Common myeloid progenitor, CD34-positive (primary cell): Measurements from ENCODE around the gene TMEM253.

ENCODE experiments used
- CTCF ChIA-PET: fragments of 350-600 bp; sonication (Branson Sonifier 250); formaldehyde crosslinking; loops from one replicate; lab custom pipeline; 2021; ENCODE audit warnings: antibody characterized with exemption; lab: Charles Lee
- POLR2A ChIA-PET: fragments of 350-600 bp; sonication (Branson Sonifier 250); formaldehyde crosslinking; loops from one replicate; lab custom pipeline; 2021; ENCODE audit warnings: antibody characterized with exemption; lab: Charles Lee
- DNase-seq, 3 donors: peaks; one replicate each; pipeline versions ENCODE4 v3.0.0 to v3.0.0-alpha.2; 2013
- H3K27ac ChIP-seq, 2 experiments: 1 replicate in 1 of 2; 2 replicates in 1 of 2; pipeline ENCODE4 v1.7.0; 2013; ENCODE audit warnings: inconsistent platforms in 2 of 2, low read length in 2 of 2, mild to moderate bottlenecking in 2 of 2, low read depth in 1 of 2, moderate library complexity in 1 of 2; ENCODE audit not compliant: severe bottlenecking in 2 of 2, insufficient read depth in 1 of 2, poor library complexity in 1 of 2
- H3K27me3 ChIP-seq, 5 experiments: replicated peaks in 2 of 5; 1 replicate in 3 of 5; 2 replicates in 2 of 5; pipeline versions ENCODE4 v1.6.1 to v1.7.0; 2013; ENCODE audit warnings: low read length in 4 of 5, mild to moderate bottlenecking in 2 of 5, moderate library complexity in 2 of 5, inconsistent platforms in 1 of 5; ENCODE audit not compliant: insufficient read depth in 5 of 5, control insufficient read depth in 4 of 5
- H3K36me3 ChIP-seq, 4 experiments: 1 replicate in 2 of 4; 2 replicates in 2 of 4; pipeline versions ENCODE4 v1.6.1 to v1.7.0; 2013; ENCODE audit warnings: low read length in 3 of 4, control low read depth in 1 of 4, mild to moderate bottlenecking in 1 of 4; ENCODE audit not compliant: control insufficient read depth in 4 of 4, insufficient read depth in 4 of 4
- H3K4me1 ChIP-seq, 4 experiments: 1 replicate in 3 of 4; 2 replicates in 1 of 4; pipeline versions ENCODE4 v1.6.1 to v1.7.1; 2013; ENCODE audit warnings: low read length in 3 of 4, mild to moderate bottlenecking in 3 of 4, control low read depth in 1 of 4, inconsistent platforms in 1 of 4, moderate library complexity in 1 of 4; ENCODE audit not compliant: control insufficient read depth in 4 of 4, insufficient read depth in 4 of 4; ENCODE audit errors: control extremely low read depth in 1 of 4
- H3K4me3 ChIP-seq, 7 experiments: 1 replicate in 4 of 7; 2 replicates in 3 of 7; pipeline versions ENCODE4 v1.5.1 to v1.7.0; 2013; ENCODE audit warnings: mild to moderate bottlenecking in 7 of 7, low read length in 6 of 7, moderate library complexity in 6 of 7, inconsistent platforms in 2 of 7, low read depth in 2 of 7, control low read depth in 1 of 7; ENCODE audit not compliant: insufficient read depth in 4 of 7, control insufficient read depth in 1 of 7; ENCODE audit errors: extremely low read depth in 1 of 7
- H3K9me3 ChIP-seq, 5 experiments: 1 replicate in 4 of 5; 2 replicates in 1 of 5; pipeline versions ENCODE4 v1.6.1 to v1.7.1; 2013; ENCODE audit warnings: low read length in 4 of 5, mild to moderate bottlenecking in 2 of 5, inconsistent platforms in 1 of 5, low read depth in 1 of 5, moderate library complexity in 1 of 5; ENCODE audit not compliant: control insufficient read depth in 4 of 5, insufficient read depth in 2 of 5; ENCODE audit errors: control extremely low read depth in 1 of 5
- WGBS: methylation state at CpG from one replicate; pipeline ENCODE4 v1.1.5; 2013; ENCODE audit not compliant: insufficient coverage; 5-methylcytosine and 5-hydroxymethylcytosine counted together

Gene TMEM253

DNA sequence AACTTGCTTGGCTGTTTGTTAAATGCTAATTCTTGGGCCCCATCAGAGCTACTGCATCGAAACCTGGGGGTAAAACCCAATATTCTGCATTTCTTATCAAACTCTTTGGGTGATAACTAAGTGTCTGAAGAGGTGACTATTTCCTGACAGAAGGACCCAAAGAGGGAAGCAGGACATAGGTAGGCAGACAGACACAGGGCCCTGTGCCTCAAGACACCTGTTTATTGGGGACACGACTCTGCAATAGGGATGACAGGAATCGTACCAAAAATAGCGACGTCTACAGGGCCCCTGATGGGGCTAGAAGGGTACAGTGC, 11.0 kb upstream of the TMEM253 start:
- Histone ChIP-seq H3K4me3 (no peak overlapping the region), H3K27ac (no peak overlapping the region), H3K4me1 (peaks cover 0 to 18% (median 13%) of the 10 kb centered on the region in 4 experiments), H3K36me3 (peaks cover under 1 to 54% (median 26%) of the 10 kb centered on the region in 4 experiments), H3K27me3 (no peaks in the 10 kb centered on the region), H3K9me3 (no peaks in the 10 kb centered on the region)
- 95% methylated on average over 5 of the region's 5 CpGs for WGBS
- DNase-seq: no peak
- POLR2A ChIA-PET: interaction anchor here (2.1 kb wide), 1 partner anchor 15 kb away, joined by 5 read pairs; no protein-coding TSS in a partner anchor
- CTCF ChIA-PET: interaction anchor here (0.8 to 9.9 kb wide), 13 partner anchors 12 to 74 kb away, joined by 3 to 124 read pairs (median 7); partner anchors contain the start of genes ARHGEF40 and TMEM253

GRCh38 chr14:21090194-21090939, 10.5 kb upstream of the TMEM253 start:
- no peaks in the 10 kb centered on the region for H3K9me3 ChIP-seq
- WGBS: 96% methylated on average over 35 of the region's 45 CpGs
- H3K36me3 ChIP-seq: peaks cover 0 to 50% (median 22%) of the 10 kb centered on the region in 4 experiments
- no peak overlapping the region for H3K4me3 ChIP-seq
- H3K4me1 ChIP-seq: peaks cover 0 to 18% (median 13%) of the 10 kb centered on the region in 4 experiments
- POLR2A ChIA-PET: interaction anchor here (2.1 kb wide), 1 partner anchor 14 kb away, joined by 5 read pairs; no protein-coding TSS in a partner anchor
- CTCF ChIA-PET: interaction anchor here (0.8 to 9.9 kb wide), 12 partner anchors 12 to 74 kb away, joined by 3 to 124 read pairs (median 10); partner anchors contain the start of genes ARHGEF40 and TMEM253
- no peaks in the 10 kb centered on the region for H3K27me3 ChIP-seq
- H3K27ac ChIP-seq: no peak overlapping the region
- peak in 2 of 3 donors; percentile 64 to 70 for DNase-seq

GRCh38 chr14:21090940-21091663, 9.8 kb upstream of the TMEM253 start:
- ChIA-PET CTCF (interaction anchor here (1.2 to 9.9 kb wide), 20 partner anchors 10 to 83 kb away, joined by 3 to 204 read pairs (median 15); partner anchors contain the start of genes ARHGEF40 and TMEM253), POLR2A (no interaction called here)
- Histone ChIP-seq H3K27ac (no peak overlapping the region), H3K36me3 (peaks cover 0 to 45% (median 18%) of the 10 kb centered on the region in 4 experiments), H3K4me3 (no peak overlapping the region), H3K4me1 (peaks cover 0 to 18% (median 13%) of the 10 kb centered on the region in 4 experiments), H3K9me3 (no peaks in the 10 kb centered on the region), H3K27me3 (no peaks in the 10 kb centered on the region)
- no peak for DNase-seq
- WGBS: 98% methylated on average over 39 of the region's 45 CpGs

DNA sequence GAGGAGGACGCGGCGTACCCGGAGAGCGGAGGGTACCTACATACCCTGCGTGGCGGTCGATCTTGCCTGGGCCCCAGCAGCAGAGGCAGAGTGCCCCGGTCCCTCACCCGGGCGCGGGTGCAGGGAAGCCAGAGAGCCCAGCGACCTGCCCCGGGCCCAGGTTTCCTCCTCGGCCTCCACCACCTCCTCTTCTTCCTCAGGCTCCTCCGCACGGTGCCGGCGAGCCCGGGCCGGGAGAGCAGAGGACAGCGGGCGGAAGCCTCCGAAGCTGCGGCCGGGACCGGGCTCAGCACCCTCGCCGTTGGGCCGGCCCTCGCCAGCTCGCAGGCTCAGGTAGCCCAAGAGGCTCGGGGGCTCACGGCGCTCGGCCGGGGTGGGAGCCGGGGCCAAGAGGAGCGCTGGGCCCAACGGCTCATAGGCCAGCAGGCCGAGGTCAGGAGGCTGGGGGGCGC, 9.0 kb upstream of the TMEM253 start:
- H3K27me3 ChIP-seq: no peaks in the 10 kb centered on the region
- H3K27ac ChIP-seq: no peak overlapping the region
- 97% methylated on average over 32 of the region's 42 CpGs for WGBS
- no peaks in the 10 kb centered on the region for H3K9me3 ChIP-seq
- DNase-seq: no peak
- H3K4me1 ChIP-seq: peaks cover 0 to 23% (median 12%) of the 10 kb centered on the region in 4 experiments
- ChIA-PET POLR2A (interaction anchor here (0.8 kb wide), 1 partner anchor 21 kb away, joined by 5 read pairs; no protein-coding TSS in a partner anchor), CTCF (interaction anchor here (0.7 to 7.4 kb wide), 20 partner anchors 7 to 84 kb away, joined by 3 to 204 read pairs (median 10); partner anchors contain the start of genes ARHGEF40, RNASE7, RNASE8 and TMEM253)
- no peak overlapping the region for H3K4me3 ChIP-seq
- peaks cover 0 to 45% (median 18%) of the 10 kb centered on the region in 4 experiments for H3K36me3 ChIP-seq

- H3K27me3 ChIP-seq: no peaks in the 10 kb centered on the region
- POLR2A ChIA-PET: interaction anchor here (0.8 kb wide), 1 partner anchor 21 kb away, joined by 5 read pairs; no protein-coding TSS in a partner anchor
- DNase-seq: peak; percentile 82 to 91 (median 85)
- H3K36me3 ChIP-seq: peaks cover 0 to 45% (median 17%) of the 10 kb centered on the region in 4 experiments
- no peaks in the 10 kb centered on the region for H3K9me3 ChIP-seq
- no peak overlapping the region for H3K4me3 ChIP-seq
- 51% methylated on average over 59 of the region's 59 CpGs for WGBS
- CTCF ChIA-PET: interaction anchor here (0.7 to 7.4 kb wide), 21 partner anchors 8 to 84 kb away, joined by 3 to 204 read pairs (median 9); partner anchors contain the start of genes ARHGEF40, RNASE7, RNASE8 and TMEM253
- no peak overlapping the region for H3K27ac ChIP-seq
- peaks cover 0 to 24% (median 10%) of the 10 kb centered on the region in 4 experiments for H3K4me1 ChIP-seq
Measured at GRCh38 chr14:21092273-21093011, 8.4 kb upstream of the TMEM253 start.

DNA sequence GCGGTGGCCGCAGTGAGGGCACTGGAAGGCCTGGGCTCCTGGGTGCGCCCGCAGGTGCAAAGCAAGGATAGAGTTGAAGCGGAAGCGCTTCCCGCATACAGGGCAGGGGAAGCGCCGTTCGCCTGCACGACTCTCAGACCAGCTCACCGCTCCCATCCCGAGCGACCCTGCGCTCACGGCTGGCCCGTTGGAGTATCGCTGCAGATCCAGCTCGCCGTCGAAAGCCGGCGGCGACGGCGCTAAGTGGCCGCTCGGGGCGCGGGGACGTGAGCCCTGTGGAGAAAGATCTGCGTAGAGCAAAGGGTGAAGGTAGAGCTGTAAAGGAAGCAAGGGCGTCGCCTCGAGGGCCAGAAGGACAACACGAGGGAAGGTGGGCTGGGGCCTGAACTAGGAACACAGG, 7.8 kb upstream of the TMEM253 start:
- DNase-seq: no peak
- POLR2A ChIA-PET: no interaction called here
- Histone ChIP-seq H3K9me3 (no peaks in the 10 kb centered on the region), H3K4me3 (no peak overlapping the region), H3K27ac (no peak overlapping the region), H3K4me1 (peaks cover 0 to 23% (median 8%) of the 10 kb centered on the region in 4 experiments), H3K36me3 (peaks cover 0 to 45% (median 17%) of the 10 kb centered on the region in 4 experiments), H3K27me3 (no peaks in the 10 kb centered on the region)
- WGBS: 92% methylated on average over 34 of the region's 36 CpGs
- CTCF ChIA-PET: interaction anchor here (1.0 to 7.4 kb wide), 17 partner anchors 9 to 78 kb away, joined by 3 to 204 read pairs (median 15); partner anchors contain the start of genes ARHGEF40, RNASE7, RNASE8 and TMEM253
